K562 (cell line): ENCODE measurements around the gene MMP15.

Experiments used
- EZH2 ChIP-seq: IDR thresholded peaks from 2 replicates; pipeline ENCODE4 v1.6.1; 2012; ENCODE audit warnings: low read depth, mild to moderate bottlenecking, inconsistent platforms, low read length, borderline replicate concordance
- LEF1 ChIP-seq: fragments of 450-650 bp; IDR thresholded peaks from 2 replicates; pipeline ENCODE4 v1.6.1; 2016; ENCODE audit warnings: mild to moderate bottlenecking
- TCF7 ChIP-seq: sonication (generic); IDR thresholded peaks from 2 replicates; pipeline ENCODE4 v1.6.1; 2016; ENCODE audit warnings: antibody characterized with exemption, borderline replicate concordance

- TF ChIP-seq TCF7 (no peak), EZH2 (no peak), LEF1 (no peak)
Observed at GRCh38 chr16:57984443-57985203, 40.9 kb upstream of the MMP15 start.
